PFSK-1 (cell line): ENCODE data around the gene AUTS2.

Experiments used
- FOXP2 ChIP-seq: optimal IDR thresholded peaks from 2 replicates; pipeline ENCODE3; 2011; ENCODE audit warnings: borderline replicate concordance, control low read depth, inconsistent platforms; ENCODE audit not compliant: insufficient read depth; ENCODE audit errors: extremely low read length, extremely low read depth
- POLR2AphosphoS5 ChIP-seq: IDR thresholded peaks from 2 replicates; pipeline ENCODE4 v1.6.1; 2012; ENCODE audit warnings: low read depth, mild to moderate bottlenecking, control low read depth, low read length, moderate library complexity
- REST ChIP-seq, 2 experiments: IDR thresholded peaks; 2 replicates each; pipeline versions ENCODE4 v1.6.1 to v1.8.0; 2011 to 2012; ENCODE audit warnings: low read depth in 2 of 2, low read length in 2 of 2, control low read depth in 1 of 2, inconsistent platforms in 1 of 2, mild to moderate bottlenecking in 1 of 2, moderate library complexity in 1 of 2; ENCODE audit not compliant: insufficient read depth in 1 of 2
- SIN3A ChIP-seq: IDR thresholded peaks from 2 replicates; pipeline ENCODE4 v1.6.1; 2012; ENCODE audit warnings: mild to moderate bottlenecking, low read length, moderate library complexity, borderline replicate concordance; ENCODE audit not compliant: insufficient read depth
- TAF1 ChIP-seq: IDR thresholded peaks from 2 replicates; pipeline ENCODE4 v1.6.1; 2012; ENCODE audit warnings: low read length, control low read depth, borderline replicate concordance; ENCODE audit not compliant: insufficient read depth

GRCh38 chr7:70684173-70684572 is 1085.9 kb downstream of the AUTS2 start:
- TF ChIP-seq REST (IDR thresholded peaks at IDR 0.05; ENCODE audit: insufficient read depth in 1 of 2, low read depth in 2 of 2, low read length in 2 of 2) (no peak), SIN3A (no peak), POLR2AphosphoS5 (no peak), TAF1 (no peak), FOXP2 (no peak)
